RKO (cell line): ENCODE data around the gene FKBP10.
"Not testable (repeated sequence)": the region's sequence is repeated elsewhere in the genome, so short reads cannot be mapped to it uniquely, and the experiment has no call there.

ENCODE experiments used
- DNase-seq: peaks from one replicate; pipeline ENCODE4 v3.0.0-alpha.2; 2016; ENCODE audit warnings: low spot score

The FKBP10 gene

GRCh38 chr17:41812381-41813151, at the start of gene FKBP10:
Gene FKBP10, plus strand, starts transcription at chr17:41813004. Its CDS starts 31 bp downstream, at chr17:41813035.
- DNase-seq: peak; percentile 88

- DNase-seq: no peak
Observed at GRCh38 chr17:41763327-41763726, 49.5 kb upstream of the FKBP10 start.

GRCh38 chr17:41766135-41766534, 46.7 kb upstream of the FKBP10 start:
- DNase-seq: no peak

GRCh38 chr17:41767324-41768042, 45.3 kb upstream of the FKBP10 start:
- no peak for DNase-seq

- no peak for DNase-seq
Observed at GRCh38 chr17:41768682-41769288, 44.0 kb upstream of the FKBP10 start.

- DNase-seq: no peak
Observed at GRCh38 chr17:41769346-41769862, 43.4 kb upstream of the FKBP10 start.

- no peak for DNase-seq
Observed at GRCh38 chr17:41769985-41770384, 42.8 kb upstream of the FKBP10 start.

- DNase-seq: no peak
Observed at GRCh38 chr17:41771389-41772206, 41.2 kb upstream of the FKBP10 start.

- no peak for DNase-seq
Observed at GRCh38 chr17:41772218-41772585, 40.6 kb upstream of the FKBP10 start.

- DNase-seq: no peak
Observed at GRCh38 chr17:41772586-41773189, 40.1 kb upstream of the FKBP10 start.

- DNase-seq: peak; percentile 34
Observed at GRCh38 chr17:41773190-41773588, 39.6 kb upstream of the FKBP10 start.

- DNase-seq: no peak
Observed at GRCh38 chr17:41773731-41774193, 39.0 kb upstream of the FKBP10 start.

- DNase-seq: no peak
Observed at GRCh38 chr17:41775394-41776226, 37.2 kb upstream of the FKBP10 start.

GRCh38 chr17:41776262-41776900, 36.4 kb upstream of the FKBP10 start:
- DNase-seq: not testable (repeated sequence)

- DNase-seq: no peak
Observed at GRCh38 chr17:41777157-41777573, 35.6 kb upstream of the FKBP10 start.

- no peak for DNase-seq
Observed at GRCh38 chr17:41777574-41778188, 35.1 kb upstream of the FKBP10 start.

GRCh38 chr17:41779954-41780353, 32.9 kb upstream of the FKBP10 start:
- no peak for DNase-seq

- DNase-seq: no peak
Observed at GRCh38 chr17:41781404-41782110, 31.2 kb upstream of the FKBP10 start.

- no peak for DNase-seq
Observed at GRCh38 chr17:41782142-41782541, 30.7 kb upstream of the FKBP10 start.
